ENCODE data around the gene FBXW7.

FBXW7 gene

DNA sequence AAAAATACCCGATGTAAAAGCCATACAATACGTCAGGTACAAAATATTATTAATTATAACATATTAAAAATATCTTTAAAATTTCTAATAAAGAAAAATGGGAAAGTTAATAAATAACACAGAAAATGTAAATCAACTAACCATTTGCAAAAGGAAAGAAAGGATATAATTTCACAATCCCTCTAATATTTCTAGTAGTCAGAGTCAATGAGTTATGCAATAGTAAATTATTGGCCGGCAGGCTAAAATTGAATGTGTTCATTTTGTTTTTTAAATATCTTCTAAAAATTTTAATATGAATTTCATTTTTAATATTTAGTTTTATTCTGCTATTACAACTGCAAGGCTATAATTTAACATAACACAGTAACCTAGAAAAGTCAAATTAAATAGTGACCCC is 155.7 kb downstream of the FBXW7 start:
- Histone ChIP-seq H3K27me3 (ENCODE audit: control insufficient read depth, insufficient read depth, low read length) (no peaks in the 10 kb centered on the region), H3K9ac (ENCODE audit: low read depth, low read length) (no peak overlapping the region), H3K4me1 (ENCODE audit: control insufficient read depth, insufficient read depth, low read length) (no peaks in the 10 kb centered on the region), H3K4me2 (ENCODE audit: low read length) (no peak overlapping the region), H3K36me3 (ENCODE audit: insufficient read depth, low read length) (no peaks in the 10 kb centered on the region), H3K4me3 (ENCODE audit: low read length) (no peak overlapping the region), H3K9me3 (replicated peaks; ENCODE audit: low read length) (no peaks in the 10 kb centered on the region)

- Histone ChIP-seq H3K27me3 (ENCODE audit: control insufficient read depth, insufficient read depth, low read length) (no peaks in the 10 kb centered on the region), H3K4me1 (ENCODE audit: control insufficient read depth, insufficient read depth, low read length) (no peaks in the 10 kb centered on the region), H3K4me2 (ENCODE audit: low read length) (no peak overlapping the region), H3K4me3 (ENCODE audit: low read length) (no peak overlapping the region), H3K9ac (ENCODE audit: low read depth, low read length) (no peak overlapping the region), H3K9me3 (replicated peaks; ENCODE audit: low read length) (no peaks in the 10 kb centered on the region), H3K36me3 (ENCODE audit: insufficient read depth, low read length) (no peaks in the 10 kb centered on the region)
Observed at GRCh38 chr4:152374606-152375285, 161.1 kb downstream of the FBXW7 start.

GRCh38 chr4:152374153-152374552 is 161.7 kb downstream of the FBXW7 start:
- Histone ChIP-seq H3K9me3 (replicated peaks; ENCODE audit: low read length) (no peaks in the 10 kb centered on the region), H3K4me2 (ENCODE audit: low read length) (no peak overlapping the region), H3K9ac (ENCODE audit: low read depth, low read length) (no peak overlapping the region), H3K27me3 (ENCODE audit: control insufficient read depth, insufficient read depth, low read length) (no peaks in the 10 kb centered on the region), H3K4me1 (ENCODE audit: control insufficient read depth, insufficient read depth, low read length) (no peaks in the 10 kb centered on the region), H3K36me3 (ENCODE audit: insufficient read depth, low read length) (no peaks in the 10 kb centered on the region), H3K4me3 (ENCODE audit: low read length) (no peak overlapping the region)

- H3K4me1 ChIP-seq (ENCODE audit: control insufficient read depth, insufficient read depth, low read length): no peaks in the 10 kb centered on the region
- H3K4me3 ChIP-seq (ENCODE audit: low read length): no peak overlapping the region
- no peak overlapping the region for H3K4me2 ChIP-seq (ENCODE audit: low read length)
- no peaks in the 10 kb centered on the region for H3K27me3 ChIP-seq (ENCODE audit: control insufficient read depth, insufficient read depth, low read length)
- no peaks in the 10 kb centered on the region for H3K36me3 ChIP-seq (ENCODE audit: insufficient read depth, low read length)
- H3K9me3 ChIP-seq (replicated peaks; ENCODE audit: low read length): no peaks in the 10 kb centered on the region
- H3K9ac ChIP-seq (ENCODE audit: low read depth, low read length): no peak overlapping the region
Observed at GRCh38 chr4:152372444-152372843, 163.4 kb downstream of the FBXW7 start.

- Histone ChIP-seq H3K4me2 (ENCODE audit: low read length) (no peak overlapping the region), H3K9ac (ENCODE audit: low read depth, low read length) (no peak overlapping the region)
Observed at GRCh38 chr4:152369902-152370295, 166.0 kb downstream of the FBXW7 start.

DNA sequence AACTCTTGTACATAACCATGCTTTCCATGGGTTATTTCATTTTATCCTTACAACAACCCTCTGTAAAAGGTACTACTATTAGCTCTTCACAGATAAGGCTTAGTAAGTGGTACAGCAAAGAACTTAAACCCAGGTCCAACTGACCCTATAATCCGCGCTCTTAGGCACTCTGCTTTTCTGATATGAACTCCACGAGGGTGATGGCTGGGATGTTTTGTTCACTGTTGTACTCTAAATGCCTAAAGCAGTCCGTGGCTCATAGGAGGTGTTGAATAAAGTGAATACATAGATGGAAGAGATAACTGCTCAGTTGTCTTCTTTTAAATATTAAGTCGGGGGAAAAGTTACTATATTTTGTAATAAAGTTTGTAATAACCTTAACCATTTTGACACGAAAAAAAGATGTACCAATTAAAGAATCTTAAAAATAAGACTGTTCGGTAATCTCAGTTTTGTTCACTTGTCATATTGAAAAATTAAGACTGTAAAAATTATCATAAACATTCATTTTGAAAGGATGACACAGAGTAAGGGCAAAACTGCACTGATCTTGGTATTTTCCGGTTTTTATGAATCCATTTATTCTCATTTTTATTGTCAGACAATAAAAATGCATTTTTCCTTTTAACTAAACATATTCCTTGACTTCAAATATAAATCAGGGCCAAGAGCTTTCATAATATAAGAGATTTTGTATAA is 166.5 kb downstream of the FBXW7 start:
- Histone ChIP-seq H3K36me3 (ENCODE audit: insufficient read depth, low read length) (no peaks in the 10 kb centered on the region), H3K4me2 (ENCODE audit: low read length) (no peak overlapping the region), H3K4me3 (ENCODE audit: low read length) (no peak overlapping the region), H3K9me3 (replicated peaks; ENCODE audit: low read length) (no peaks in the 10 kb centered on the region), H3K27me3 (ENCODE audit: control insufficient read depth, insufficient read depth, low read length) (no peaks in the 10 kb centered on the region), H3K9ac (ENCODE audit: low read depth, low read length) (no peak overlapping the region), H3K4me1 (ENCODE audit: control insufficient read depth, insufficient read depth, low read length) (peaks cover 3% of the 10 kb centered on the region)

More at GRCh38 chr4:152369902-152370295, 166.0 kb downstream of the FBXW7 start:
- Histone ChIP-seq H3K27me3 (ENCODE audit: control insufficient read depth, insufficient read depth, low read length) (no peaks in the 10 kb centered on the region), H3K4me1 (ENCODE audit: control insufficient read depth, insufficient read depth, low read length) (no peaks in the 10 kb centered on the region), H3K9me3 (replicated peaks; ENCODE audit: low read length) (no peaks in the 10 kb centered on the region), H3K36me3 (ENCODE audit: insufficient read depth, low read length) (no peaks in the 10 kb centered on the region), H3K4me3 (ENCODE audit: low read length) (no peak overlapping the region)

GRCh38 chr4:152368001-152368400 is 167.9 kb downstream of the FBXW7 start:
- Histone ChIP-seq H3K4me3 (ENCODE audit: low read length) (no peak overlapping the region), H3K27me3 (ENCODE audit: control insufficient read depth, insufficient read depth, low read length) (no peaks in the 10 kb centered on the region), H3K9ac (ENCODE audit: low read depth, low read length) (no peak overlapping the region), H3K4me2 (ENCODE audit: low read length) (no peak overlapping the region), H3K4me1 (ENCODE audit: control insufficient read depth, insufficient read depth, low read length) (peaks cover 15% of the 10 kb centered on the region), H3K36me3 (ENCODE audit: insufficient read depth, low read length) (no peaks in the 10 kb centered on the region), H3K9me3 (replicated peaks; ENCODE audit: low read length) (no peaks in the 10 kb centered on the region)

- Histone ChIP-seq H3K4me2 (ENCODE audit: low read length) (no peak overlapping the region), H3K27me3 (ENCODE audit: control insufficient read depth, insufficient read depth, low read length) (no peaks in the 10 kb centered on the region), H3K9me3 (replicated peaks; ENCODE audit: low read length) (no peaks in the 10 kb centered on the region), H3K4me3 (ENCODE audit: low read length) (no peak overlapping the region), H3K4me1 (ENCODE audit: control insufficient read depth, insufficient read depth, low read length) (peaks cover 26% of the 10 kb centered on the region), H3K36me3 (ENCODE audit: insufficient read depth, low read length) (no peaks in the 10 kb centered on the region), H3K9ac (ENCODE audit: low read depth, low read length) (no peak overlapping the region)
Observed at GRCh38 chr4:152364883-152365282, 171.0 kb downstream of the FBXW7 start.

- H3K4me1 ChIP-seq (ENCODE audit: control insufficient read depth, insufficient read depth, low read length): peaks cover 31% of the 10 kb centered on the region
- no peak overlapping the region for H3K9ac ChIP-seq (ENCODE audit: low read depth, low read length)
- no peaks in the 10 kb centered on the region for H3K27me3 ChIP-seq (ENCODE audit: control insufficient read depth, insufficient read depth, low read length)
- no peaks in the 10 kb centered on the region for H3K36me3 ChIP-seq (ENCODE audit: insufficient read depth, low read length)
- no peak overlapping the region for H3K4me2 ChIP-seq (ENCODE audit: low read length)
- H3K9me3 ChIP-seq (replicated peaks; ENCODE audit: low read length): no peaks in the 10 kb centered on the region
- no peak overlapping the region for H3K4me3 ChIP-seq (ENCODE audit: low read length)
Observed at GRCh38 chr4:152364383-152364782, 171.5 kb downstream of the FBXW7 start.

DNA sequence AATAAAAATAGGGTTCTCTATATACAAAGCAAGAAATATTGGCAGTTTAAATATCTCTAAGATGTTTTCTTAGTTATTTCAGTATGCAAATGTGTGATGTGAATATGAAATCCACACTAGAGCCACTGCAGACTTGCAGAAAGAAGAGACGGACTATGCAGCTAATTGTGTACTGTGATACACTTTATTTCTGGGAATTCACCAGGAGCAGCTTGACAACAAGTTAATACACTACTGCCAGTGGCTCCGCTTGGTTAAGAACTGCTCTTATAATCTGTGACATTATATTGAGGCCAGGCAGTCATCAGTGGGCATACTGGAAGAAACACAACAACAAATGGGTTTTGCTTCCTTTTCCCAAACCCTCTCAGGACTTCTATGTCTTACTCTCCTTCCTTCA is 172.0 kb downstream of the FBXW7 start:
- H3K4me2 ChIP-seq (ENCODE audit: low read length): no peak overlapping the region
- H3K36me3 ChIP-seq (ENCODE audit: insufficient read depth, low read length): no peaks in the 10 kb centered on the region
- H3K9ac ChIP-seq (ENCODE audit: low read depth, low read length): no peak overlapping the region
- no peaks in the 10 kb centered on the region for H3K9me3 ChIP-seq (replicated peaks; ENCODE audit: low read length)
- H3K4me3 ChIP-seq (ENCODE audit: low read length): no peak overlapping the region
- no peaks in the 10 kb centered on the region for H3K27me3 ChIP-seq (ENCODE audit: control insufficient read depth, insufficient read depth, low read length)
- H3K4me1 ChIP-seq (ENCODE audit: control insufficient read depth, insufficient read depth, low read length): peaks cover 33% of the 10 kb centered on the region

DNA sequence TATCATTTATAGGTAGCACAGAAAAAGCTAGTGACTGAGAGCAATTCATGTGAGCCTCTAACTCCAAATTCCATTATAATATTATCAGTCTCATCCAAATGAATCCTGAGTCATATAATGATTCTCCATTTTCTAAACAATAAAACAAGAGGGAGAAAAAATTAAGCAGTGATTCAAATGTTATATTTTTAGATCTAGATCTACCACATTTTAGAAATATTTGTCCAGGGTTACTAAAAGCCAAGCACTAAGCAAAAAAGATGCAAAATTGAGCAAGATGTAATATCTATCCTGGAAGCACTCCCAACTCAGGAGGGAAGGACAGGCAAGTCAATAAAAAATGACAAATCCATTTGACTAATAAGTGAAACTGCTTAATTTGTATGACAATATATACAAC is 172.8 kb downstream of the FBXW7 start:
- Histone ChIP-seq H3K4me3 (ENCODE audit: low read length) (no peak overlapping the region), H3K9ac (ENCODE audit: low read depth, low read length) (no peak overlapping the region), H3K4me2 (ENCODE audit: low read length) (no peak overlapping the region), H3K36me3 (ENCODE audit: insufficient read depth, low read length) (no peaks in the 10 kb centered on the region), H3K4me1 (ENCODE audit: control insufficient read depth, insufficient read depth, low read length) (peaks cover 33% of the 10 kb centered on the region), H3K27me3 (ENCODE audit: control insufficient read depth, insufficient read depth, low read length) (no peaks in the 10 kb centered on the region), H3K9me3 (replicated peaks; ENCODE audit: low read length) (no peaks in the 10 kb centered on the region)

- no peak overlapping the region for H3K9ac ChIP-seq (ENCODE audit: low read depth, low read length)
- H3K4me2 ChIP-seq (ENCODE audit: low read length): peak overlapping the region; percentile 52
- peaks cover 55% of the 10 kb centered on the region for H3K4me1 ChIP-seq (ENCODE audit: control insufficient read depth, insufficient read depth, low read length)
- no peaks in the 10 kb centered on the region for H3K27me3 ChIP-seq (ENCODE audit: control insufficient read depth, insufficient read depth, low read length)
- H3K9me3 ChIP-seq (replicated peaks; ENCODE audit: low read length): no peaks in the 10 kb centered on the region
- H3K4me3 ChIP-seq (ENCODE audit: low read length): peak overlapping the region; percentile 21
- H3K36me3 ChIP-seq (ENCODE audit: insufficient read depth, low read length): no peaks in the 10 kb centered on the region
Observed at GRCh38 chr4:152360045-152360410, 175.9 kb downstream of the FBXW7 start.

Measured in skeletal muscle satellite cell (primary cell).